H1 (cell line): ENCODE results near the gene ZNF526. TPM values are rescaled to one million over a fixed set of nuclear protein-coding genes. Genes with fewer than 3 reads are reported as not detected.

Source experiments
- CTCF ChIA-PET: fragments of 300-600 bp; sonication (Branson Sonifier 250); formaldehyde crosslinking; loops from one replicate; lab custom pipeline; 2021; ENCODE audit not compliant: partially characterized antibody; lab: Charles Lee
- POLR2A ChIA-PET: fragments of 300-600 bp; sonication (Branson Sonifier 250); formaldehyde crosslinking; loops from one replicate; lab custom pipeline; 2021; ENCODE audit warnings: inconsistent platforms; ENCODE audit not compliant: partially characterized antibody; lab: Charles Lee
- DNase-seq, 2 experiments: peaks; one replicate each; pipeline versions ENCODE4 v3.0.0 to v3.0.0-alpha.2; 2010 to 2022; ENCODE audit warnings: low spot score in 2 of 2, low read depth in 1 of 2, mixed read lengths in 1 of 2
- FAIRE-seq: peaks from 2 replicates; lab custom pipeline; 2011; peaks lifted over from hg19 to GRCh38; lab: Jason Lieb, UNC
- H2AFZ ChIP-seq: 2 replicates; pipeline ENCODE4 v1.8.1; 2012; ENCODE audit warnings: low read length, inconsistent platforms
- H2AK5ac ChIP-seq: 2 replicates; pipeline ENCODE4 v1.6.1; 2013; ENCODE audit warnings: low read depth, low read length
- H2BK120ac ChIP-seq: replicated peaks from 2 replicates; pipeline ENCODE3; 2013; ENCODE audit warnings: low read depth, low read length, inconsistent platforms
- H2BK12ac ChIP-seq: 2 replicates; pipeline ENCODE4 v1.6.1; 2013; ENCODE audit warnings: low read depth, low read length
- H2BK15ac ChIP-seq: 2 replicates; pipeline ENCODE4 v1.6.1; 2013; ENCODE audit warnings: low read length
- H2BK20ac ChIP-seq: 2 replicates; pipeline ENCODE4 v1.6.1; 2013; ENCODE audit warnings: low read length
- H2BK5ac ChIP-seq: 2 replicates; pipeline ENCODE4 v1.6.1; 2013; ENCODE audit warnings: low read depth, low read length
- H3K14ac ChIP-seq: 2 replicates; pipeline ENCODE4 v1.6.1; 2013; ENCODE audit warnings: inconsistent platforms; ENCODE audit not compliant: insufficient read length
- H3K18ac ChIP-seq: 2 replicates; pipeline ENCODE4 v1.6.1; 2013; ENCODE audit warnings: low read length; ENCODE audit errors: extremely low read depth
- H3K23ac ChIP-seq: 2 replicates; pipeline ENCODE4 v1.6.1; 2013; ENCODE audit warnings: inconsistent platforms; ENCODE audit not compliant: insufficient read length
- H3K23me2 ChIP-seq: 2 replicates; pipeline ENCODE4 v1.6.1; 2013; ENCODE audit warnings: low read depth, low read length
- H3K27ac ChIP-seq: 2 replicates; pipeline ENCODE4 v1.6.1; 2011; ENCODE audit warnings: low read depth, low read length, inconsistent platforms
- H3K27me3 ChIP-seq, 4 experiments: replicated peaks in 1 of 4; 1 replicate in 1 of 4; 2 replicates in 3 of 4; pipeline versions ENCODE4 v1.6.1 to v1.8.1; 2011 to 2013; ENCODE audit warnings: low read length in 3 of 4, mild to moderate bottlenecking in 3 of 4, inconsistent platforms in 2 of 4, mixed read lengths in 2 of 4, moderate library complexity in 1 of 4; ENCODE audit not compliant: control insufficient read depth in 3 of 4, insufficient read depth in 3 of 4; ENCODE audit errors: extremely low read depth in 1 of 4
- H3K36me3 ChIP-seq, 4 experiments: 2 replicates each; pipeline versions ENCODE4 v1.6.1 to v1.8.1; 2011 to 2013; ENCODE audit warnings: mild to moderate bottlenecking in 4 of 4, low read length in 3 of 4, moderate library complexity in 2 of 4, control low read depth in 1 of 4, inconsistent platforms in 1 of 4; ENCODE audit not compliant: insufficient read depth in 4 of 4, control insufficient read depth in 2 of 4
- H3K4ac ChIP-seq: replicated peaks from 2 replicates; pipeline ENCODE3; 2013; ENCODE audit warnings: low read length, low read depth, mixed read lengths, inconsistent platforms; ENCODE audit not compliant: insufficient read length
- H3K4me1 ChIP-seq, 4 experiments: replicated peaks in 1 of 4; 1 replicate in 1 of 4; 2 replicates in 3 of 4; pipeline versions ENCODE4 v1.6.1 to v1.8.1; 2011 to 2013; ENCODE audit warnings: low read length in 3 of 4, inconsistent platforms in 2 of 4, mixed read lengths in 1 of 4; ENCODE audit not compliant: insufficient read depth in 4 of 4, control insufficient read depth in 3 of 4
- H3K4me2 ChIP-seq, 2 experiments: 2 replicates each; pipeline versions ENCODE4 v1.6.1 to v1.8.1; 2011 to 2013; ENCODE audit warnings: low read depth in 2 of 2, low read length in 2 of 2, control low read depth in 1 of 2, inconsistent platforms in 1 of 2, mild to moderate bottlenecking in 1 of 2; ENCODE audit not compliant: insufficient read depth in 1 of 2
- H3K4me3 ChIP-seq, 4 experiments: fragments of 200-600, 300-600 bp in 1 of 4; sonication (generic), shearing (Covaris generic), sonication (Bioruptor Twin) in 1 of 4; 2 replicates each; pipeline versions ENCODE4 v1.5.1 to v1.8.1; 2011 to 2016; ENCODE audit warnings: low read length in 4 of 4, low read depth in 3 of 4, control low read depth in 2 of 4, inconsistent platforms in 2 of 4, mild to moderate bottlenecking in 2 of 4, mixed read lengths in 1 of 4, moderate library complexity in 1 of 4; ENCODE audit not compliant: insufficient read depth in 2 of 4; ENCODE audit errors: extremely low read depth in 1 of 4
- H3K56ac ChIP-seq: replicated peaks from 2 replicates; pipeline ENCODE3; 2013; ENCODE audit warnings: low read depth, mild to moderate bottlenecking, mixed read lengths, low read length, inconsistent platforms; ENCODE audit not compliant: insufficient read length
- H3K79me1 ChIP-seq: 2 replicates; pipeline ENCODE4 v1.6.1; 2013; ENCODE audit warnings: low read depth, low read length, control low read depth
- H3K79me2 ChIP-seq, 2 experiments: 2 replicates each; pipeline versions ENCODE4 v1.6.1 to v1.8.1; 2012 to 2013; ENCODE audit warnings: low read length in 2 of 2, mild to moderate bottlenecking in 2 of 2, inconsistent platforms in 1 of 2; ENCODE audit not compliant: insufficient read depth in 2 of 2, control insufficient read depth in 1 of 2
- H3K9ac ChIP-seq, 4 experiments: replicated peaks in 1 of 4; 1 replicate in 1 of 4; 2 replicates in 3 of 4; pipeline versions ENCODE4 v1.6.1 to v1.8.1; 2011 to 2013; ENCODE audit warnings: low read depth in 3 of 4, low read length in 3 of 4, control low read depth in 2 of 4, mild to moderate bottlenecking in 2 of 4, moderate library complexity in 2 of 4, inconsistent platforms in 1 of 4; ENCODE audit errors: extremely low read depth in 1 of 4
- H3K9me3 ChIP-seq, 2 experiments: 2 replicates each; pipeline versions ENCODE4 v1.6.1 to v1.8.1; 2012 to 2013; ENCODE audit warnings: mild to moderate bottlenecking in 2 of 2, moderate library complexity in 2 of 2, control low read depth in 1 of 2, inconsistent platforms in 1 of 2, low read depth in 1 of 2, low read length in 1 of 2, mixed read lengths in 1 of 2; ENCODE audit not compliant: insufficient read depth in 2 of 2
- H4K20me1 ChIP-seq, 2 experiments: replicated peaks in 1 of 2; 2 replicates each; pipeline versions ENCODE3 to v1.8.1; 2011 to 2013; ENCODE audit warnings: inconsistent platforms in 2 of 2, low read length in 2 of 2, mild to moderate bottlenecking in 1 of 2; ENCODE audit not compliant: insufficient read depth in 2 of 2, control insufficient read depth in 1 of 2
- H4K5ac ChIP-seq: 2 replicates; pipeline ENCODE4 v1.6.1; 2013; ENCODE audit warnings: low read length, low read depth, mixed read lengths, inconsistent platforms; ENCODE audit not compliant: insufficient read length
- H4K8ac ChIP-seq: 2 replicates; pipeline ENCODE4 v1.8.0; 2013; ENCODE audit warnings: mild to moderate bottlenecking, moderate library complexity, low read length, inconsistent platforms; ENCODE audit not compliant: insufficient read depth; ENCODE audit errors: extremely low read depth
- H4K91ac ChIP-seq: replicated peaks from 2 replicates; pipeline ENCODE3; 2013; ENCODE audit warnings: low read length, mixed read lengths, inconsistent platforms; ENCODE audit not compliant: insufficient read length
- EZH2 ChIP-seq: fragments of 200-600 bp; sonication (generic); IDR thresholded peaks from 2 replicates; pipeline ENCODE4 v1.7.1; 2012; ENCODE audit warnings: low read depth, mild to moderate bottlenecking, moderate library complexity, low read length, inconsistent platforms; ENCODE audit not compliant: severe bottlenecking
- HDAC6 ChIP-seq: IDR thresholded peaks from one replicate; pipeline ENCODE4 v1.7.1; 2012; ENCODE audit warnings: low read depth, mild to moderate bottlenecking, inconsistent platforms, low read length, moderate library complexity
- KDM5A ChIP-seq: fragments of 200-600 bp; IDR thresholded peaks from 2 replicates; pipeline ENCODE4 v1.7.1; 2012; ENCODE audit warnings: mild to moderate bottlenecking, low read length, inconsistent platforms, mixed read lengths
- SAP30 ChIP-seq: fragments of 300-600 bp; sonication (generic); IDR thresholded peaks from 2 replicates; pipeline ENCODE4 v1.7.1; 2012; ENCODE audit warnings: low read length, moderate library complexity, mild to moderate bottlenecking, inconsistent platforms; ENCODE audit not compliant: insufficient read depth, insufficient replicate concordance
- SP2 ChIP-seq: IDR thresholded peaks from 2 replicates; pipeline ENCODE4 v1.6.1; 2012; ENCODE audit warnings: mild to moderate bottlenecking, low read length, inconsistent platforms
- ZNF274 ChIP-seq: IDR thresholded peaks from 2 replicates; pipeline ENCODE4 v1.7.0; 2012; ENCODE audit warnings: low read length, borderline replicate concordance; ENCODE audit errors: extremely low read depth
- WGBS, 2 experiments: shearing (Covaris generic) in 1 of 2; methylation state at CpG; one replicate each; pipeline versions ENCODE4 v1.1.6 to v1.1.7; 2013 to 2015; ENCODE audit warnings: low lambda C conversion rate in 2 of 2, mixed read lengths in 2 of 2, inconsistent platforms in 1 of 2, low coverage in 1 of 2, missing lambda C conversion rate in 1 of 2; ENCODE audit not compliant: insufficient replicate concordance in 2 of 2, insufficient coverage in 1 of 2, insufficient read length in 1 of 2; ENCODE audit errors: extremely low coverage in 1 of 2, missing lambda C conversion rate in 1 of 2; 5-methylcytosine and 5-hydroxymethylcytosine counted together
- polyA plus RNA-seq, 7 experiments: library from polyadenylated mRNA; depleted of rRNA in 3 of 7; stranded (reverse) in 5 of 7; unstranded in 2 of 7; fragments of >200 nt in 5 of 7; fragments of 200-250 nt in 2 of 7; gene quantifications; 1 replicate in 5 of 7; 2 replicates in 1 of 7; 4 replicates in 1 of 7; pipeline versions ENCODE4 v1.2.1 to v1.2.3, GENCODE V29; 2011 to 2013; ENCODE audit warnings: missing spikeins in 2 of 7, mixed read lengths in 2 of 7
- total RNA-seq: library from RNA; stranded (reverse); fragmentation: NEBNext Ultra II Directional; extraction: Animal tissue kit (Norgen Biotek cat#: 25700); gene quantifications from 2 replicates; pipeline ENCODE4 v1.2.1, GENCODE V29; 2021
- TF ChIP-seq, protein P1 (sequence below): IDR thresholded peaks from 2 replicates; pipeline ENCODE4 v1.6.1; 2011; ENCODE audit warnings: low read depth, mild to moderate bottlenecking, low read length; ENCODE audit not compliant: insufficient read depth
- TF ChIP-seq, protein P2 (sequence below), 3 experiments: IDR thresholded peaks; 1 replicate in 2 of 3; 2 replicates in 1 of 3; pipeline versions ENCODE4 v1.5.1 to v1.6.1; 2011; ENCODE audit warnings: low read length in 3 of 3, mild to moderate bottlenecking in 3 of 3, inconsistent platforms in 2 of 3, low read depth in 1 of 3, moderate library complexity in 1 of 3; ENCODE audit not compliant: insufficient read depth in 1 of 3; ENCODE audit errors: control extremely low read depth in 1 of 3

Gene ZNF526
- total and polyA plus RNA-seq, 2 of the 8 experiments (the other 6 are each of a cell fraction or from before 2014, with no cell fraction given) = 8.4 to 14.1 TPM

DNA sequence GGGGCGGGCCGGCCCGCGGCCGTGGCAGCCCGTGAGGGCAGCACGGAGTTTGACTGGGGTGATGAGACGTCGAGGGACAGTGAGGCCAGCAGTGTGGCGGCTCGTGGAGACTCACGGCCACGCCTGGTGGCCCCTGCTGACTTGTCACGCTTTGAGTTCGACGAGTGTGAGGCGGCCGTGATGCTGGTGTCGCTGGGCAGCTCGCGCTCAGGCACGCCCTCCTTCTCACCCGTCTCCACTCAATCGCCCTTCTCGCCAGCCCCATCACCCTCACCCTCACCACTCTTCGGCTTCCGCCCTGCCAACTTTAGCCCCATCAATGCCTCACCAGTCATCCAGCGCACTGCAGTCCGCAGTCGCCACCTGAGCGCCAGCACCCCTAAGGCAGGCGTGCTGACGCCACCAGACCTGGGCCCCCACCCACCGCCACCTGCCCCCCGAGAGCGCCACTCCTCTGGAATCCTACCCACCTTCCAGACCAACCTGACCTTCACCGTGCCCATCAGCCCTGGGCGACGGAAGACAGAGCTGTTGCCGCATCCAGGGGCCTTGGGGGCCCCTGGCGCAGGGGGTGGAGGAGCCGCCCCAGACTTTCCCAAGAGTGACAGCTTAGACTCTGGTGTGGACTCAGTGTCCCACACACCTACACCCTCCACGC is 53.4 kb downstream of the ZNF526 start:
- peaks cover 0 to 15% (median 5%) of the 10 kb centered on the region in 4 experiments; a peak in 2 of 8 replicates for H3K36me3 ChIP-seq
- TF ChIP-seq HDAC6 (no peak), ZNF274 (no peak), EZH2 (no peak), SP2 (no peak), SAP30 (no peak), KDM5A (no peak)
- TF ChIP-seq, protein P1, sequence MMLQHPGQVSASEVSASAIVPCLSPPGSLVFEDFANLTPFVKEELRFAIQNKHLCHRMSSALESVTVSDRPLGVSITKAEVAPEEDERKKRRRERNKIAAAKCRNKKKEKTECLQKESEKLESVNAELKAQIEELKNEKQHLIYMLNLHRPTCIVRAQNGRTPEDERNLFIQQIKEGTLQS = no peak
- TF ChIP-seq, protein P2, sequence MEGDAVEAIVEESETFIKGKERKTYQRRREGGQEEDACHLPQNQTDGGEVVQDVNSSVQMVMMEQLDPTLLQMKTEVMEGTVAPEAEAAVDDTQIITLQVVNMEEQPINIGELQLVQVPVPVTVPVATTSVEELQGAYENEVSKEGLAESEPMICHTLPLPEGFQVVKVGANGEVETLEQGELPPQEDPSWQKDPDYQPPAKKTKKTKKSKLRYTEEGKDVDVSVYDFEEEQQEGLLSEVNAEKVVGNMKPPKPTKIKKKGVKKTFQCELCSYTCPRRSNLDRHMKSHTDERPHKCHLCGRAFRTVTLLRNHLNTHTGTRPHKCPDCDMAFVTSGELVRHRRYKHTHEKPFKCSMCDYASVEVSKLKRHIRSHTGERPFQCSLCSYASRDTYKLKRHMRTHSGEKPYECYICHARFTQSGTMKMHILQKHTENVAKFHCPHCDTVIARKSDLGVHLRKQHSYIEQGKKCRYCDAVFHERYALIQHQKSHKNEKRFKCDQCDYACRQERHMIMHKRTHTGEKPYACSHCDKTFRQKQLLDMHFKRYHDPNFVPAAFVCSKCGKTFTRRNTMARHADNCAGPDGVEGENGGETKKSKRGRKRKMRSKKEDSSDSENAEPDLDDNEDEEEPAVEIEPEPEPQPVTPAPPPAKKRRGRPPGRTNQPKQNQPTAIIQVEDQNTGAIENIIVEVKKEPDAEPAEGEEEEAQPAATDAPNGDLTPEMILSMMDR (IDR thresholded peaks at IDR 0.05; ENCODE audit: control extremely low read depth in 1 of 3, insufficient read depth in 1 of 3, low read depth in 1 of 3, low read length in 3 of 3) = no peak

More for the DNA sequence above, 53.4 kb downstream of the ZNF526 start:
- no peak overlapping the region for H2BK5ac ChIP-seq
- H3K27ac ChIP-seq = no peak overlapping the region
- no peak overlapping the region for H3K9ac ChIP-seq
- H4K91ac ChIP-seq = no peak overlapping the region
- H4K5ac ChIP-seq = no peak overlapping the region
- no peak overlapping the region for H3K23ac ChIP-seq
- H2AFZ ChIP-seq = no peak overlapping the region
- no peak overlapping the region for H3K56ac ChIP-seq
- DNase-seq (no peak), FAIRE-seq (no peak)
- no peak overlapping the region for H2BK120ac ChIP-seq
- peaks cover 5% of the 10 kb centered on the region for H3K79me1 ChIP-seq
- no peaks in the 10 kb centered on the region for H3K27me3 ChIP-seq
- CTCF ChIA-PET = interaction anchor here (0.9 to 2.3 kb wide), 4 partner anchors 22 to 57 kb away, joined by 3 to 24 read pairs (median 4); partner anchors contain the start of gene GSK3A
- peaks cover 0 to 9% of the 10 kb centered on the region in 2 experiments; a peak in 1 of 4 replicates for H3K79me2 ChIP-seq
- no peak overlapping the region for H2AK5ac ChIP-seq
- no peaks in the 10 kb centered on the region for H3K9me3 ChIP-seq
- H2BK15ac ChIP-seq = no peak overlapping the region
- H2BK20ac ChIP-seq = no peak overlapping the region
- H3K18ac ChIP-seq = no peak overlapping the region
- H4K20me1 ChIP-seq = peaks cover 0 to 8% of the 10 kb centered on the region in 2 experiments
- no peak overlapping the region for H3K14ac ChIP-seq
- peaks cover 5% of the 10 kb centered on the region; the same call in 1 of the 2 replicates for H3K23me2 ChIP-seq
- H4K8ac ChIP-seq = no peak overlapping the region
- H3K4me1 ChIP-seq = peaks cover 0 to 19% (median 7%) of the 10 kb centered on the region in 4 experiments; a peak in 5 of 7 replicates
- POLR2A ChIA-PET = interaction anchor here (1.1 to 1.5 kb wide), 3 partner anchors 9 to 26 kb away, joined by 3 to 5 read pairs (median 4); no protein-coding TSS in a partner anchor
- 96 to 100% methylated on average over 1 to 22 of the region's 43 CpGs for WGBS, 2 experiments
- no peak overlapping the region for H2BK12ac ChIP-seq
- H3K4me2 ChIP-seq = no peak overlapping the region
- H3K4ac ChIP-seq = no peak overlapping the region
- no peak overlapping the region for H3K4me3 ChIP-seq
